HG02763 (cell line): ENCODE results near the gene CDH4.
"Not testable (repeated sequence)": the region's sequence is repeated elsewhere in the genome, so short reads cannot be mapped to it uniquely, and the experiment has no call there.

Experiments
- ATAC-seq: cut with Tn5 transposase; IDR thresholded peaks from one replicate; pipeline ENCODE4 v1.9.1; 2021; ENCODE audit warnings: mild to moderate bottlenecking, moderate library complexity; ENCODE audit not compliant: unreplicated experiment

CDH4 gene

DNA sequence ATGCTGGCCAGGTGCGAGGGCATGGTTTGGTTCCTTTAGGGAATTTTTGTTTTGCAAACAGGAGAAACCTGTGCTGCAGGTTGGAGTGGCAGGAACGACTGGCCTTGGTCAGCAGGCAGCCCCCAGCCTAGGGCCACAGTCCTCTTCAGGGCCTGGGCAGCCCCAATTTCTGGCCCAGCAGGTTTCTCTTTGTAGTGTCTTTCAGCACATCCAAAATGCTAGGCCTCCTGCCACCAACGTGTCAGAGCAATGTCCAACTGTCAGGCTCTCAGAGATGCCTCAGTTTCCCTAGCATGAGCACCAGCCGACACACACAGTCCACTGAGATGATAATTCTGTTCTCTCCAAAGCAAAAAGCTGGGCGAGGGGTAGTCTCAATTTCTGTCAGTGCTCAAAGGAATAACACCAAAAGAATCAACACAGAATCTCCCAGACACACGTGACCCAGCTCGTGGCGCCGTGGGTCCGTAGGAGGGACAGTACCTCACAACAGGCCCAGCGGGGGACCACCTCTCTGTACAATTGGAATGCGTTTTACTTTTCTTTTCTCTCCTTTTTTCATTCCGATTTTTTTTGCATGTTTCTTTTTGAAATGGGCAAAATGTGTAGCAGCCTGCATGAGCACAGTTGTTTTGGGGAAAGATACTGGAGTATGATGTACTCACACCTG is 687.8 kb downstream of the CDH4 start:
- no peak for ATAC-seq

DNA sequence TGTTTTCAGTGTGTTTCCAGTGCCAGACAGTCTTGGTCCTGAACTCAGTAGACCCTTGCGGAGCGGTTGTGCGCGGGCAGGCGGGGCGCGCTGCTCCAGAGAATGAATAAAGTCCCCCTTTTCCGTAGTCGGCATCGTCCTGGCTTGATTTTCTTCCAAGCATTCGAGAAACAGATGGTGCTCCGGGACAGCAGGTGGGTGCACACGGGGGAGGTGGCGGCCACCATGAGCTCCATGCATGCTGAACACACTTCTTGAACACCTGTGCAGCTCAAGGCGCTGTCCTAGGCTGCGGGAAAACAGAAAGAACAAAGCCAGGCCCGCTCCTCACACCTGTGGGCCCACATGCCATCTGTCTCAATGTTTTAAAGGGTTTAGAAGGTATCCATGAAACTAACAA is 688.4 kb downstream of the CDH4 start:
- ATAC-seq: no peak

DNA sequence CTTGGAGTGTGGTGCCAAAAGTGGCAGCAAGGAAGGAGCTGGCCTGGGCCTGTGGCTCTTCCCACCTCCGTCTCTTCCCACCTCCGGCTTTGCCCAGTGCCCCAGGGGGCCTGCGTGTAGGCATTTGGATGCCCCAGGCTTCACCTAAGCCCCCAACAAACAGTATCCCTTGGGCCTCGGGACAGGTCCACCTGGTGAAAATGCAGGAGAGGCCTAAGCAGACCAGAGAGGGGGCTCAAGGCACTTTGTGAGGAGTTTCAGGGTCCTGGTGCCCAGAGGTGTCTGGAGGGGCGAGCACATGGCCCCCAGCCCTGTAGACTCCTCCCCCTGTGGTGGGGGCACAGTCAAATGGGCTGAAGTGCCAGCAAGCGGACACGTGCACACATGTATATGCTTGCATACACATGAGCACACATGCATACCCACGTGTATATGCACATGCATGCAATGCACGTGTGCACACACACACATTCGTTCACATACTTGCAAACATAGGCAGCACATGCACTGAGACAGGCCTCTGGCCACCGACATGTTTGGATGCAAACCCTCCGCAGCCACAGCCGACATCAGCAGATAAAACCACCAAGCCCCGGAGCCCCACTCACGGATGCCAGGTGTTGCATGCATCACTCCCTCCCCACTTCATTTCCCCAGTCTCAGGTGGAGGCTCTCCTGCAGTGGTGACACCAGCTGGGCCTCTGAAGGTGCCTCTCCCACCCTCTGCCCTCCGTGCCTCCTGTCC is 689.1 kb downstream of the CDH4 start:
- no peak for ATAC-seq

DNA sequence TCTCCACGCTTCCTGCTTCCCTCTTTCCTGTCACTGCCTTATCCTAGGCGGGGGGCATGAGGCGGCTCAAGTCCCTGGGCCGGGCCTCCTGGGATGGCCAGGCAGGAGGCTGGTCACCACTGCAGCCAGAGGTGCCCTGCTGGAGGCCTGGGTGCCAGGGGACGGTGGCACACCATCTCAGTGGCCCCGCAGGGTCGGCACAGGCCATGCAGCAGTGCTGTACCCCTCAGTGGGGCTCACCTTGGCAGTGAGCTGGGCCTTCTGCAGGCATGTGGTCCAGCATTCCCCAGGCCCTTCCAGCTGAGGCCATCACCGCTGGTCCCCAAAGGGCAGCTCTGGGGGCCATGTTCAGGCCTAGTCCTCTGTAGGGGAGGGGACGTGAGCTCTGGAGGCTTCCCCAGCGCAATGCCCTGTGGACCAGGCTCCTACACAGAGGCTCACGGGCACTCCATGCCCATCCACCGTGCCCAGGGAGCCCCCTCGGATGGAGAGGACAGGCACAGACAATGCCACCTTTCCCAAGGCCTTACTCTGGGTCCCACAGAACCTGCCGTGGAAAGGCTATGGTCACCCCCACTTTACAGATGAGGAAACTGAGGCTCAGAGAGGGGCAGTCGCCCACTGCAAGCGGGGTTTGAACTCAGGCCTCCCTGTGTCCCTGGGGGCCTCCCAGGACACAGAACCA is 689.8 kb downstream of the CDH4 start:
- ATAC-seq: no peak

DNA sequence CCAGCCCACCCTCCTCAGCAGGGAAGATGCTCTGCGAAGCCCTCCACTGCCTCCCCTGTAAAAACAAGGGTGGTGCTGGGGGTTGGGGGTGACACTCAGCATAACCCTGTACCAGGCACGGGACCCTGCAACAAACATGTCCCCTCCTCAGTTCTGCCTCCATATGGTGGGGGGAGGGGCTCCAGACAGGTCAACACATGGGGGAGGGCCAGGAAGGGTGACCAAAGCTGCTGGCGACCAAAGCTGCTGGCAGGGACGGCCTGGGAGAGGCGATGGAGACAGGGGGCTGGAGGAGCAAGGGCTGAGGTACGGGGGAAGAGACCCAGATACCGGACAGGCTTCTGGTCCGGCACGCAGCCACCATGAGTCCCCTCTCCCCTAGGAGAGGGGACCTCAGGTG is 690.5 kb downstream of the CDH4 start:
- ATAC-seq: no peak

DNA sequence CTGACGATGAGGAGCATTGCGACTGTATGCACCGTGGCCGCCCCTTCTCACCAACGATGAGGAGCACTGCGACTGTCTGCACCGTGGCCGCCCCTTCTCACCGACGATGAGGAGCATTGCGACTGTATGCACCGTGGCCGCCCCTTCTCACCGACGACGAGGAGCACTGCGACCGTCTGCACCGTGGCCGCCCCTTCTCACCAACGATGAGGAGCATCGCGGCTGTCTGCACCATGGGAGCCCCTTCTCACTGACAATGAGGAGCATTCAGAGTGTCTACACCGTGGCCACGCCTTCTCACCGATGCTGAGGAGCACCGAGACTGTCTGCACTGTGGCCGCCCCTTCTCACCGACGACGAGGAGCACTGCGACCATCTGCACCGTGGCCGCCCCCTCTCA is 692.9 kb downstream of the CDH4 start:
- ATAC-seq: not testable (repeated sequence)

DNA sequence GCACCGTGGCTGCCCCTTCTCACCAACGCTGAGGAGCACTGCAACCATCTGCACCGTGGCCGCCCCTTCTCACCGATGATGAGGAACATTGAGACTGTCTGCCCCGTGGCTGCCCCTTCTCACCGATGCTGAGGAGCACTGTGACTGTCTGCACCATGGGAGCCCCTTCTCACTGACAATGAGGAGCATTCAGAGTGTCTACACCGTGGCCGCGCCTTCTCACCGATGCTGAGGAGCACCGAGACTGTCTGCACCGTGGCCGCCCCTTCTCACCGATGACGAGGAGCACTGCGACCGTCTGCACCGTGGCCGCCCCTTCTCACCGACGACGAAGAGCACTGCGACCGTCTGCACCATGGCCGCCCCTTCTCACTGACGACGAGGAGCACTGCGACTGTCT is 693.4 kb downstream of the CDH4 start:
- ATAC-seq: not testable (repeated sequence)

DNA sequence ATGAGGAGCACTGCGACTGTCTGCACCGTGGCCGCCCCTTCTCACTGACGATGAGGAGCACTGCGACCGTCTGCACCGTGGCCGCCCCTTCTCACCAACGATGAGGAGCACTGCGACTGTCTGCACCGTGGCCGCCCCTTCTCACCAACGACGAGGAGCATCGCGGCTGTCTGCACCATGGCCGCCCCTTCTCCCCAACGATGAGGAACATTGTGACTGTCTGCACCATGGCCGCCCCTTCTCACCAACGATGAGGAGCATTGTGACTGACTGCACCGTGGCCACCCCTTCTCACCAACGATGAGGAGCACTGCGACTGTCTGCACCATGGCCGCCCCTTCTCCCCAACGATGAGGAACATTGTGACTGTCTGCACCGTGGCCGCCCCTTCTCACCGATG is 696.0 kb downstream of the CDH4 start:
- ATAC-seq: not testable (repeated sequence)

DNA sequence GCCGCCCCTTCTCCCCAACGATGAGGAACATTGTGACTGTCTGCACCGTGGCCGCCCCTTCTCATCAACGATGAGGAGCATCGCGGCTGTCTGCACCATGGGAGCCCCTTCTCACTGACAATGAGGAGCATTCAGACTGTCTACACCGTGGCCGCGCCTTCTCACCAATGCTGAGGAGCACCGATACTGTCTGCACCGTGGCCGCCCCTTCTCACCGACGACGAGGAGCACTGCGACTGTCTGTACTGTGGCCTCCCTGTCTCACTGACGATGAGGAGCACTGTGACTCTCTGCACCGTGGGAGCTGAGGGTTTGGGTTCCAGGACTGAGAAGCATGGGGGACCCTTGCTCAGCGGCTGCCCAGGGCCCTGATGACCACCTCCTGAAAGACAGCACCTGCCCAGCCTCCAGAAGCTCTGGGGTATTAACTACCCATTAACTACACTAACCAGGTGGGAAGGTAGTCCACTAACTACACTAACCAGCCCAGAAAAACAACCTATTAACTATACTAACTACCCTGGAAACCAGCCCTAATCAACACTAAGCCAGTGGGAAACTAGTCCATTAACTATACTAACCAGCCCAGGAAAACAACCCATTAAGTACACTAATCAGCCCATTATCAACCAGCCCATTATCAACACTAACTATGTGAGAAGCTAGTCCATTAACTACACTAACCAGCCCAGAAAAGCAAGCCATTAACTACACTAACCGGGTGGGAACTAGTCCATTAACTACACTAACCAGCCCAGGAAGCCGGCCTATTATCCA is 696.7 kb downstream of the CDH4 start:
- ATAC-seq: no peak

DNA sequence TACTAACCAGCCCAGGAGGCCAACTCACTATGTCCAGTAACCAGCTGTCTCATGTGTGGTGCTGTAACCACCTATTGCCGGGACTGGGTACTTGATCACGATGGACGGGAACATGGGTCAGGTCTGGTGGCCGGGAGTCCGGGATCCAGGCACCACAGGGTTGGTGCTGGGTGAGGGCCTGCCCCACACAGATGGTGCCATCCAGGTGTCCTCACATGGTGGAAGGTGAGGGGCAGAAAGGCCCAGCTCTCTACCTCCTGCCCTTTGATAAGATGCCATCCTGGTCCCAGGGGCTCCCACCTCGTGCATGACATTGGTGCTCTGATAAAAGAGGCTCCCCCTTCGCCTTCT is 697.3 kb downstream of the CDH4 start:
- ATAC-seq: no peak

DNA sequence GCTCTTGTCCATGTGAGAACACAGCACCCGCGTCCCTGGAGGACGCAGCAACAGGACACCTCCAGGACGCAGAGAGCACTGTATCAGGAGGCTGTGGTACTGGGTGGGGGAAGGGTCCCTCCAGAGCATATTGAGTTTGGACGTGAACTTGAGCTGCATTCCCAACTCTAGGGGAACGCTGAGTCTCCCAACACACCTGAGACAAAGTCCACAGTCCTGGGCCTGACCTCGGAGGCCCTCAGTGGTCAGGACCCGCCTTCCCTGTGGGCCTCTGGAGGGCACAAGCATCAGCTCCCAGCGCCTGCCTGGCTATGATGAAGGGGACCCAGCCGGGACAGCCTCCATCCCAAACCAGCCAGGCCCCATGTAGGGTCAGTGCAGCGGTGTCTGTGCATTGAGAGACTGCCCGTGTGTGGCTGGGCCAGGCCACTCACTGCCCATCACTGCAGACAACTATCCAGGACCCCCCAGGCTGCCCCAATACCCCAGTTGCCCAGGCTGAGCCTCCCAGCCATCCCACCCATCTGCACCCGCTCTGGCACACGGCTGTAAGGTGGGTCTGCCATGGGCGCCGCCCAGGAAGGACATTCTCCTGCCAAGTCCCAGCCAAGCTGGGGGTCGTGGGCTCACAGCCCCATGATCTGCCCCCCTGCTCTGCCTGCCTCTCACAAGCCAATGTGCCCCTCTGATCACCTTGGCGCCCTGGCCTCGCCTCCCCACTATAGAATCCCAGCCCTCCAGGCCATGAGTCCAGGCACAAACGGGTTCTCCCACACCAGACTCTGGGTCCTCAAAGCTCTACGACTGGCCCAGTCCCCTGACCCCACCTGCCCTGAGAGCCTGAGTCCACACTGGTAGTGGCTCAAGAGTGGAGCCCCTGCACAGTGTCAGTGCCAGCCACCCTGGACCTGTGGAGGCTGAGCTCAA is 697.9 kb downstream of the CDH4 start:
- ATAC-seq: no peak

DNA sequence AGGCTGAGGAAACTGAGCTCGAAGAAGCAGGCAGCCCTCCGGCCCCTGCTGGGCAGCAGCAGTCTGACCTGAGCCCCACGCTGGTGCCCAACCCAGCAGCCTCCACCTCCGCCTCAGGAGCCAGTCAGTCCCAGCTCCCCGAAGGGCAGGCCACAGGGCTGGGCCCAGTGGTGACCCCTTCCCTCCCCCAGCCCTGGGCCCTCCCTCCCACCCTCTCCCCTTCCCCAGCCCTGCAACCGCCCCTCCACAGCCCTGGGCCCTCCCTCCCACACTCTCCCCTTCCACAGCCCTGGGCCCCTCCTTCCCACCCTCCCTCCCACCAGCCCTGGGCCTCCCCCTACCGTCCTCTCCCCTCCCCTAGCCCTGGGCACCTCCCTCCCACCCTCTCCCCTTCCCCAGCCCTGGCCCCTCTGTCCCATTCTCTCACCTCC is 698.6 kb downstream of the CDH4 start:
- ATAC-seq: no peak

DNA sequence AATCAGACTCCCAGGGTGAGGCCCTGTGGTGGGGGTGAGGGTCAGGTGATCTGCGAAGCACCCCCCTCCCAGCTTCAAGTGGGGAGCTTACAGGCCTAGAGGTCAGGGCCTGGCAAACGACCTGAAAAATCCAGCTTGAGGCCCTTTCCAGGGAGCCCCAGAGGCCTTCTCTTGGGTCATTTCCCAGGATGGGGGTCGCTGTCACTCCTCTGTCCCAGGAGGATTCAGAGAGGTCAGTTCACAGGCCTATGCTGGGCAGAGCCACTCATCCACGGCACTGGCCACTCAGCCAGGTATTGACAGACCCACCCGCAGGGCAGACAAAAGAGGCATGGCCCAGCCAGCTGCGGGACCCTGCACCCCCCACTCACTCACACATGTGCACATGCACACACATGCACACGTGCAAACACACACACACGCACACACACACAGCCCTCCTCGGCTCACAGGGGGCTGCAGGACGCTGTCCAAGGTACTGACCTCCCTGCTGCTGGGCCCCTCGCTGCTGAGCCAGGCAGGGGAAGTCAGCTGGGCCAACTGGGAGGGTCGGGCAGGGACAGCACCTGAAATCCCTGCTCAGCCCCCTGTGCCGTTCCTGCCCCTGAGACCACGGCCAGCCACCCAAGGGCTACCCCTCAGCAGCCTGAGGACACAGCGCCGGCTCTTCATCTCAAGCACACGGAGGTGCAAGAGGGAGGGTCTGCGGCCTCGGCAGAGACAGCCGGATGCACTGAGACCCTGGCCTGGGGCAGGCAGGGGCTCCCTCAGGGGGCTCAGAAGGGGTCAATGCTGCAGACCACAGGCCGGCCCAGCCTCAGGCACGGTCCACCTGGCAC is 699.9 kb downstream of the CDH4 start:
- ATAC-seq: no peak

DNA sequence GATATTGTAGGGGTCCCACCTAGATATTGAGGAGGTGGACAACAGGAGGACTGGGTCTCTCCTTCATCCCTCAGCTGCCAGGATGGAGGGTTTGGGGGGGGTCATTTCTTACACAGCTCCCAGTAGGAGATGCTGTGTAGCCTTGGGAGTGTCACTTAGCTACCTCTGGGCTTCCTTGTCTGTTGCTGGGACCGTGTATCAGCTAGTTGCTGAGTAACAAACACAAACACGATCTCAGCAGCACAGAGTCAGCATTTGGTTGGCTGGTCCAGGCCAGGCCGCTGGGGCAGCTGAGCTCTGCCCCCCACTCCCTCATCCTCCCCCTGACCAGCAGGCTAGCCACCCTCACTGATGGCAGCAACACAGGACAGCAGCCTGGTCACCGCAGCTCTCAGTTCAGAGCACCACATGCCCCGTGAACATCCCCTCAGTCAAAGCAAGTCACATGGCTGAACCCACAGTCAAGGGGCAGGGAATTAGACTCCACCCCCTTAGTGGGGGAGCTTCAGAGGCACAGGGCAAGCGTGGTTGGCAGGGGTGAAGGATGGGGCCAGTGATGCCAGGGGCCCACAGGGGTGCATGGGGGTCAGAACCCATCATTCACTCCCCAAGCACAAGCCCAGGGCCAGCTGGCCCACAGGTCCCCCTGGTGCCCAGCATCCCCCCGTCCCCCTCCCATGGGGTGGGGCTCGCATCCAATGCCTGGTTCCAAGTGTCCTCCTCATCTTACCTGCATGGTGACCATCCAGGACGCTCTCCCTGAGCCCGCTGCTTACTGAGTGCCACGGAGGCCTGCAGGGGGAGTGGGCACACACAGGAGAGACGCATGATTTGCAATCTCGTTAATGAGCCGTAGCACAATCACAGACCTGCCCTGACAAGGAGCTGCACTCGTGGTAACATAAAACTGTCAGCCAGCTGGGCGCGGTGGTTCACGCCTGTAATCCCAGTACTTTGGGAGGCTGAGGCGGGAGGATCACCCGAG is 701.3 kb downstream of the CDH4 start:
- no peak for ATAC-seq

DNA sequence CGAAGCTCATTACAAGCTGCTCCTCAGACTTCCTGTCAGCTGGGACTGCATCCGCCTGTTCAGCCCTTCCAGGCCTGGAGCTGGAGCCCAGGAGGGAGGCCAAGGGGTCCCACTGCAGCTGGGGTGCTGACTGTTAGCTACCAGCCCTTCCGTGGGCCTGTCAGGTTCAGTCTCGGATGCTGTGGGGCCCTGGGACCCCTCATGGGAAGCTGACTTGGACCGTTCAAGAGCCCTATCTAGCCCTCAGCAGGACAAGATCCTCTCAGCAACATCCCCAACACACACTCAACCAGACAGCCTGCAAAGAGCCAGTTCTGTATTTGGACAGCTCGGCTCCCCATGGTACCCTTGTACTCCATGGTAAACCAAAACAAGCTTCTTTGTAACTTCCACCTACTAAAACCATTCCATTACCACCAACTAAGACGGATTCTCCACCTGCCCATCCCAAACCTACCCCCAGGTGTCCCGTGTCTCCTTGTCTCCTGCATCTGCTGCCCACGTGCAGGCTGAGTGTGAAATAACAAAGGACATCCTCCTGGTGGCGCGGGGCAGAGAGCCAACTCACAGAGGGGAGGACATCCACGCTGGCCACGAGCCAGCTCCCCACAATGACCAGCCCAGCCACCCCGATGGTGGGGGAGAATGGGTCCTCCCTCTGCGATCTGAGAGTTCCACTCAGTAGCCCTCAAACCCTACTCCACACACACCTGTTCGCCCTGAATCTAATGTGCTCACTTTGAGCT is 702.4 kb downstream of the CDH4 start:
- ATAC-seq: no peak

DNA sequence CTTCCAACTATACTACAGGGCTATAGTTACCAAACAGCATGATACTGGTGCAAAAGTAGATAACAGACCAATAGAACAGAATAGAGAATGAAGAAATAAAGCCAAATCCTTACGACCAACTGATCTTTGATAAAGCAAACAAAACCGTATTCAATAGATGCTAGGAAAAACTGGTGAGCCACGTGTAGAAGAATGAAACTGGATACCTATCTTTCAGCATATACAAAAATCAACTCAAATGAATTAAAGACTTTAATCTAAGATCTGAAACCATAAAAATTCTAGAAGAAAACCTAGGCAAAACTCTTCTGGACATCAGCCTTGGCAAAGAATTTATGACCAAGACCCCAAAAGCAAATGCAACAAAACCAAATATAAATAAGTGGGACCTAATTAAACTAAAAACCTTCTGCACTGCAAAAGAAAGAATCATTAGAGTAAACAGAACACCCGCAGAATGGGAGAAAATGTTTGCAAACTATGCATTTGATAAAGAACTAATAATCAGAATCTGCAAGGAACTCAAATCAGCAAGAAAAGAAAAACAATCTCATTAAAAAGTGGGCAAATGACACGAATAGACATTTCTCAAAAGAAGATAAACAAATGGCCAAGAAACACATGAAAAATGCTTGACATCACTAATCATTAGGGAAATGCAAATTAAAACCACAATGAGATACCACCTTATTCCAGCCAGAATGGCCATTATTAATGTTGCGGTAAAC is 703.8 kb downstream of the CDH4 start:
- ATAC-seq: no peak
